Body of pancreas (tissue), 4 donors: ENCODE results near the gene ZEB2.

Experiments used
- POLR2A ChIP-seq, 3 donors: fragments of 450-650 bp; IDR thresholded peaks; one replicate each; pipeline ENCODE4 v1.6.1; 2016; ENCODE audit warnings: antibody characterized with exemption in 3 of 3, mild to moderate bottlenecking in 2 of 3
- TF ChIP-seq, protein P1 (sequence below), 7 experiments: fragments of 450-650 bp in 4 of 7; fragments of 200-600 bp in 3 of 7; sonication (generic) in 3 of 7; IDR thresholded peaks; one replicate each; pipeline ENCODE4 v1.5.1; 2016 to 2019; ENCODE audit warnings: antibody characterized with exemption in 7 of 7

DNA sequence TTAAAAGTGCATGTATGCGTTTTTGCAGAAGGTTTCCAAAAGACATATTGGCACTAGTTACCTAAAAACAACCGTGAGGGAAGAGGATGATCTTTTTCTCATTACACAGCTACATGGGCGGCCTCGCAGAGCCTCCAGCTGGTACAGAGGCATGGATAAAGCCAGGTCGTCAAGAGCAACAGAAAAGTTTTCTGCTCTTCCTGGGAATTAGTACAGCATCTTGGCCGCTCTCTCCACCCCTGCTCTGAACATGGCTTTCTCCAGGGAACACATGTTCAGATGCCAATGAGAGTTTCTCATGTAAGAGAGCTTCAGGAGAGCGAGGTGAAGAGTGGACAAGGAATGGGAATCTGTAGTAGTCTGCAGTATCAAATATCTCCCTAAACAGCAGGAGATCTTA is 108.4 kb downstream of the ZEB2 start:
- TF ChIP-seq POLR2A (IDR thresholded peaks at IDR 0.05): no peak
- TF ChIP-seq, protein P1, sequence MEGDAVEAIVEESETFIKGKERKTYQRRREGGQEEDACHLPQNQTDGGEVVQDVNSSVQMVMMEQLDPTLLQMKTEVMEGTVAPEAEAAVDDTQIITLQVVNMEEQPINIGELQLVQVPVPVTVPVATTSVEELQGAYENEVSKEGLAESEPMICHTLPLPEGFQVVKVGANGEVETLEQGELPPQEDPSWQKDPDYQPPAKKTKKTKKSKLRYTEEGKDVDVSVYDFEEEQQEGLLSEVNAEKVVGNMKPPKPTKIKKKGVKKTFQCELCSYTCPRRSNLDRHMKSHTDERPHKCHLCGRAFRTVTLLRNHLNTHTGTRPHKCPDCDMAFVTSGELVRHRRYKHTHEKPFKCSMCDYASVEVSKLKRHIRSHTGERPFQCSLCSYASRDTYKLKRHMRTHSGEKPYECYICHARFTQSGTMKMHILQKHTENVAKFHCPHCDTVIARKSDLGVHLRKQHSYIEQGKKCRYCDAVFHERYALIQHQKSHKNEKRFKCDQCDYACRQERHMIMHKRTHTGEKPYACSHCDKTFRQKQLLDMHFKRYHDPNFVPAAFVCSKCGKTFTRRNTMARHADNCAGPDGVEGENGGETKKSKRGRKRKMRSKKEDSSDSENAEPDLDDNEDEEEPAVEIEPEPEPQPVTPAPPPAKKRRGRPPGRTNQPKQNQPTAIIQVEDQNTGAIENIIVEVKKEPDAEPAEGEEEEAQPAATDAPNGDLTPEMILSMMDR (IDR thresholded peaks at IDR 0.05): no peak
